EL (cell line): Measurements from ENCODE around the gene PPA1.
"Not testable (repeated sequence)": the region's sequence is repeated elsewhere in the genome, so short reads cannot be mapped to it uniquely, and the experiment has no call there.

Experiments
- DNase-seq: peaks from one replicate; pipeline ENCODE4 v3.0.0-alpha.2; 2016

PPA1 gene

DNA sequence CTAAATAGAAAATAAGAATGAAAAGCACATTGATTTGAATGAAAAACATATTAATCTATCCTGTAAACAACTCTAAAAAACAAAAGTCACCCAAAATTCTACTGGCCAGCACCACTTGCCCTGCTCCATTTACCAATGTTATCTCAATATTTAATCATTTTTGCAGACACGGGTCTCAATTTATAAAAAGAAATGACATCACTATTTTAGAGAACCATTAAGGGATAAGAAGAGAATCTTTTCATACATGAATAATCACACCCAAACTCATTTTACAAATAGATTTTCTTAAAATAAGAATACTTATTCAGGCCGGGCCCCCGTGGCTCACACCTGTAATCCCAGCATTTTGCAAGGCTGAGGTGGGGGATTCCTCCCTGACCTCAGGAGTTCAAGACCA lies 66.8 kb downstream of the PPA1 start:
- no peak for DNase-seq

GRCh38 chr10:70164163-70164562 lies 69.1 kb downstream of the PPA1 start:
- no peak for DNase-seq

GRCh38 chr10:70163448-70163847 lies 69.8 kb downstream of the PPA1 start:
- no peak for DNase-seq

- DNase-seq = peak; percentile 18
These were observed 70.4 kb downstream of the PPA1 start for GRCh38 chr10:70162892-70163201.

DNA sequence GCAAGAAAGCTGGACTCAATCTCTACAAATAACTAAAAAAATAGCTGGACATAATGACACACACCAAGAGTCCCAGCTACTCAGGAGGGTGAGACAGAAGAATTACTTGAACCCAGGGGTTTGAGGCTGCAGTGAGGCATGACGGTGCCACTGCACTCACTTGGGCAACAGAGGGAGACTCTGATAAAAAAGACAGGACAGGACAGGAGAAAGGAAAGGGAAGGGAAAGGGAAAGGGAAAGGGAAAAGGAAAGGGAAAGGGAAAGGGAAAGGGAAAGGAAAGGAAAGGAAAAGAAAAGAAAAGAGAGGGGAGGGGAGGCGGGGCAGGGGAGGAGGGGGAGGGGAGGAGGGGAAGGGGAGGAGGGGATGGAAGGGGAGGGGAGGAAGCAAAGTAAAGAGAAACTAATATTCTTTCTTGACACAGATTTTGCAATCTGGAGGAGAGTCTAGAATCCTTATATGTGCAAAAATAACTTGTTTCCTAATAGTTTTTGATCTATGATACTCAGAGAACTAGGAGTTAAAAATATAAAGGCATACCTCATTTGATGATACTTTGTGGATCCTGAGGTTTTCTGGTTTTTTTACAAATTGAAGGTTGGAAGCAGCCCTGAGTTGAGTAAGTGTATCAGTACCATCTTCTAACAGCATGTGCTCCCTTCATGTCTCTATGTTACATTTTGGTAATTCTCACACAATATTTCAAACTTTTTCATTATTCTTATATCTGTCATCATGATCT lies 70.9 kb downstream of the PPA1 start:
- DNase-seq = no peak

- no peak for DNase-seq
These were observed 72.4 kb downstream of the PPA1 start for GRCh38 chr10:70160798-70161197.

- DNase-seq = not testable (repeated sequence)
These were observed 73.9 kb downstream of the PPA1 start for GRCh38 chr10:70159366-70159765.

DNA sequence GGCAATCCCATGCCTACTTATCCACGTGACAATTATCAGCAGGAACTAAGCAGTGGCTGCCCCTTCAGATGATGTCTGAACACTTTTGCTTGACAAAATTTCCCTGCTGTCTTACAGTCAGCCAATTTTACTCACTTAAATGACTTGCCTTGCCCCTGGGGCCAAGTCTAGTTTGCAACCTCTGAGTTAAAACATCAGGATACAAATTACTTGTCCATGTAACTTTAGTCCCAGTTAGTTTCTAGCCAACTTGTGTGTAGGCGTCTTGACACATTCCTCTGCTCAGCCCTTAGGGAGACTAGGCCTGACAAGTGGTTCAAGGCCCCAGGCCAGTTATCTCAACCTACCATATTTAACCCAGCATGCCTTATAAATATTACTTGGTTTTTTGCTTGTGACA lies 75.1 kb downstream of the PPA1 start:
- DNase-seq = no peak

- no peak for DNase-seq
These were observed 77.9 kb downstream of the PPA1 start for GRCh38 chr10:70155255-70155838.
